Left ventricle myocardium inferior (tissue), 1 donor: Measurements from ENCODE around the gene NINL. TPM values are rescaled to one million over a fixed set of nuclear protein-coding genes. Genes with fewer than 3 reads are reported as not detected.
"Not testable (repeated sequence)": the region's sequence is repeated elsewhere in the genome, so short reads cannot be mapped to it uniquely, and the experiment has no call there.

Experiments used
- DNase-seq: peaks from one replicate; pipeline ENCODE4 v3.0.0-alpha.2; 2020
- H3K27ac ChIP-seq: fragments of 200-600 bp; replicated peaks from 2 replicates; pipeline ENCODE4 v1.8.0; 2021
- H3K27me3 ChIP-seq: fragments of 200-600 bp; 2 replicates; pipeline ENCODE4 v1.8.0; 2021; ENCODE audit warnings: low read depth
- H3K36me3 ChIP-seq: fragments of 200-600 bp; 2 replicates; pipeline ENCODE4 v1.8.0; 2021
- H3K4me1 ChIP-seq: fragments of 200-600 bp; 2 replicates; pipeline ENCODE4 v1.8.0; 2021
- H3K4me3 ChIP-seq: fragments of 200-600 bp; 2 replicates; pipeline ENCODE4 v1.8.0; 2021; ENCODE audit warnings: mild to moderate bottlenecking, moderate library complexity
- H3K9me3 ChIP-seq: fragments of 200-600 bp; replicated peaks from 2 replicates; pipeline ENCODE4 v1.8.0; 2021
- CTCF ChIP-seq: fragments of 200-600 bp; IDR thresholded peaks from 2 replicates; pipeline ENCODE4 v1.8.0; 2021; ENCODE audit warnings: antibody characterized with exemption, mild to moderate bottlenecking, borderline replicate concordance
- intact Hi-C: fragments of 100-400 bp; cut with micrococcal nuclease; formaldehyde crosslinking; loops from one replicate; pipeline ENCODE4 v1.11.0; 2022
- long read RNA-seq: library from polyadenylated mRNA; unstranded; transcript quantifications from one replicate; pipeline ENCODE4 v2.0.0, GENCODE V29; 2021
- total RNA-seq: library from RNA; stranded (reverse); fragmentation: NEBNext Ultra II Directional; extraction: Animal tissue kit (Norgen Biotek cat#: 25700); gene quantifications from one replicate; pipeline ENCODE4 v1.2.1, GENCODE V29; 2021
- donor health status: DM: no; HTN: yes; CAD: no; lungs with severe emphysema.

The NINL gene
- total RNA-seq, result 1.8 TPM
- long read RNA-seq, full-length matches to known transcripts, result 1 of 3 reads
- long read RNA-seq, partial matches to known transcripts, result 1 of 3 reads
- long read RNA-seq, other reads (novel, unspliced or antisense), result 1 of 3 reads

DNA sequence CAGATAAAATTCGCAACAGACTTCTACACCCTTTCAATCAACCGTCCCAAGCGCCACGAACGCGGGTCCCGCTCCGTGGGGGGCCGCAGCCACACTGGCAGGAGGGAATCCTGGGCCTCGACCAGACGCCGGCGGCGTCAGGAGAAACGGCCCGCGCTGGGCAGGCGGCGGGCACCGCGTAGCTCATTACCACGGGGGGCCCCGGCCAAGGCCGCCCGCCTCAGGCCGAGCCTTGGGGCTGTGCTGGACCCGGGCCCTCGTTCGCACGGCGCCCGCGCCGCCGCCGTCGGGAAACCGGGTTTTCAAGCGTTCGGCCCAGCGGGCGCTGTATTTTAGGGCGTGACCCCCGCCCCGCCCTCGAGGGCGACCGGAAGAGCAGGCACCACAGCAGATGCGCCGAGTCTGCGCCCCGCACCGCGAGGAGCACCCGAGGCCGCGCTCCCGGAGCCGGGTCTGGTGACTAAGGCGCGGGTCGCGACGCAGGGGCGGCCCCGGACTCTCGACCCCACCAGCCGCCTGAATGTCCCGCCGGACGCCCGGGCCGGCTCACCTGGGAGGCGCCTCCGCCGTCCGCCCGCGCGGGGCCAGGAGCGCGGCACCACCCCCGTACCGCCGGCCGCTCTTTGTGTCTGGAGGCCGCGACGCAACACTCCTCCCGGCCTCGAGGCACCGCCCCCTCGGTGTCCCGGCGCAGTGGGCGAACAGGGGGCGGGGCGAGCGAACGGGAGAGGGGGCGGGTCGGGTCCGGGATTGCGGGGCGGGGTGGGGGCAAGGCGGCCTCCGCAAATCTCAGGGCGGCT lies at the start of gene NINL:
NINL (minus strand) TSS at position 627 of the 800 bp plus-strand sequence. CDS start 58,944 bp downstream, outside the sequence.
- H3K27ac ChIP-seq, result peak within 1 kb of the TSS; percentile 23
- H3K27me3 ChIP-seq, result peaks cover 48% of the 10 kb centered on the region
- H3K4me3 ChIP-seq, result peak within 1 kb of the TSS; percentile 84
- peak; percentile 64 for DNase-seq
- no peaks in the 10 kb centered on the region for H3K36me3 ChIP-seq
- no peaks in the 10 kb centered on the region for H3K9me3 ChIP-seq
- intact Hi-C loops, result no loop called here
- peaks cover 12% of the 10 kb centered on the region for H3K4me1 ChIP-seq
- TF ChIP-seq CTCF, result no peak

DNA sequence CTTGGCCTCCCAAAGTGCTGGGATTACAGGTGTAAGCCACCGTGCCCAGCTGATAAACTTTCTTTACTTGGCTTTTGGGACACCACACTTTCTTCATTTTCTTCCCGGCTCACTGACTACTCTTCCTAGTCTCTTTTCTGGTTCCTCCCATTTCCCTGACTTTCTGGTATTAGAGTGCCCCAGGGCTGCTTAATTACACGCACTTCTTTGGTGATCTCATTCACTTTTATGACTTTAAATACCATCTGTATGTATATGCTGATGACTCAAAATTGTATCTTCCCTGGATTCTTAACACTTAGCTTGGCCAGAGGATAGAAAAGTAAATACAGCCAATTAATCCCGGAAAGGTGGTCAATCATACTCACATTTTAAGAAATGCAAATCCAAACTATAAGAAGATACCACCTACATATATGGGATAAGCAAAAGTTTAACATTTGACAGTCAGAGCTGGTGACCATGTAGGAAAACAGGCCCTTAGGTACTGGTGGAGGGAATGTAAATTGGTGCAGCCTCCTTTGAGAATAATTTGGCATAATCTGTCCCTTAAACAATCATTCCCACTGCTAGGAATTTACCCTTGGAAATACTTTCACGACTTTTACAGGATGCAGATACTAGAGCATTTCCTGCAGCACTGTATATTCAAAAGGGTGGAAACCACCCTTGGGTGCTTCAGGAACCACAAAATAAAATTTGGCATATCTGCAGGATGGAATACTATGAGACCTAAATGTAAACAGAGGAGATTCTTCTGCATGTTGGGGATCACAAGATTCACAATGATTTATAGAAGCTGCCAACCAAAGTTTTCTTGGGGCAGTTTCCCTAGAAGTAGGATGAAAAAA lies 47.8 kb upstream of the NINL start:
- H3K9me3 ChIP-seq, result peaks cover 8% of the 10 kb centered on the region
- no peaks in the 10 kb centered on the region for H3K4me1 ChIP-seq
- H3K27me3 ChIP-seq, result no peaks in the 10 kb centered on the region
- TF ChIP-seq CTCF, result no peak
- intact Hi-C loops, result no loop called here
- peaks cover 21% of the 10 kb centered on the region for H3K36me3 ChIP-seq
- H3K27ac ChIP-seq, result no peak overlapping the region
- H3K4me3 ChIP-seq, result no peak overlapping the region
- no peak for DNase-seq

DNA sequence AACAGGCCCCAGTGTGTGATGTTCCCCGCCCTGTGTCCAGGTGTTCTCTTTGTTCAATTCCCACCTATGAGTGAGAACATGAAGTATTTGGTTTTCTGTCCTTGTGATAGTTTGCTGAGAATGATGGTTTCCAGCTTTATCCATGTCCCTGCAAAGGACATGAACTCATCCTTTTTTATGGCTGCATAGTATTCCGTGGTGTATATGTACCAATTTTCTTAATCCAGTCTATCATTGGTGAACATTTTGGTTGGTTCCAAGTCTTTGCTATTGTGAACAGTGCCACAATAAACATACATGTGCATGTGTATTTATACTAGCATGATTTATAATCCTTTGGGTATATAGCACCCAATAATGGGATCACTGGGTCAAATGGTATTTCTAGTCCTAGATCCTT lies 45.3 kb upstream of the NINL start:
- H3K4me1 ChIP-seq, DNase-seq, H3K4me3 ChIP-seq, H3K27ac ChIP-seq, H3K9me3 ChIP-seq, intact Hi-C loops, H3K27me3 ChIP-seq: not testable (repeated sequence)
- H3K36me3 ChIP-seq, result peaks cover 11% of the 10 kb centered on the region

- DNase-seq, result no peak
- intact Hi-C loops, result loop anchor here (5.0 kb wide), 1 partner anchor 67 kb away; the partner anchor contains the start of gene ZNF337
- no peak overlapping the region for H3K4me3 ChIP-seq
- TF ChIP-seq CTCF, result no peak
- H3K27me3 ChIP-seq, result no peaks in the 10 kb centered on the region
- H3K9me3 ChIP-seq, result no peaks in the 10 kb centered on the region
- peaks cover 6% of the 10 kb centered on the region for H3K36me3 ChIP-seq
- H3K4me1 ChIP-seq, result peaks cover under 1% of the 10 kb centered on the region
- H3K27ac ChIP-seq, result no peak overlapping the region
These were observed 44.6 kb upstream of the NINL start for GRCh38 chr20:25629816-25630499.

GRCh38 chr20:25626779-25627178 lies 41.4 kb upstream of the NINL start:
- no peaks in the 10 kb centered on the region for H3K36me3 ChIP-seq
- H3K9me3 ChIP-seq, result no peaks in the 10 kb centered on the region
- no peaks in the 10 kb centered on the region for H3K27me3 ChIP-seq
- intact Hi-C loops, result loop anchor here (5.0 kb wide), 1 partner anchor 71 kb away; the partner anchor contains the start of gene ZNF337
- TF ChIP-seq CTCF, result no peak
- no peak overlapping the region for H3K4me3 ChIP-seq
- DNase-seq, result no peak
- H3K4me1 ChIP-seq, result peaks cover 29% of the 10 kb centered on the region
- H3K27ac ChIP-seq, result no peak overlapping the region
